Hepatocyte (in vitro differentiated cells): Measurements from ENCODE around the gene GALNT1. TPM values are rescaled to one million over a fixed set of nuclear protein-coding genes. Genes with fewer than 3 reads are reported as not detected.

Experiments
- DNase-seq: peaks from one replicate; pipeline ENCODE4 v3.0.0-alpha.2; 2016; ENCODE audit warnings: low spot score
- H2AFZ ChIP-seq: fragments of 200-600 bp; sonication (generic); 2 replicates; pipeline ENCODE4 v1.6.0; 2016; ENCODE audit warnings: antibody characterized with exemption, mild to moderate bottlenecking
- H3K27ac ChIP-seq: fragments of 200-600 bp; sonication (generic); 2 replicates; pipeline ENCODE4 v1.5.1; 2016; ENCODE audit warnings: mild to moderate bottlenecking
- H3K27me3 ChIP-seq: fragments of 200-600 bp; sonication (generic); 2 replicates; pipeline ENCODE4 v1.6.1; 2016
- H3K36me3 ChIP-seq: fragments of 200-600 bp; sonication (generic); replicated peaks from 2 replicates; pipeline ENCODE4 v1.5.1; 2016; ENCODE audit warnings: low read depth; ENCODE audit not compliant: insufficient read depth
- H3K4me1 ChIP-seq: fragments of 200-600 bp; sonication (generic); 2 replicates; pipeline ENCODE4 v1.5.1; 2016; ENCODE audit warnings: mild to moderate bottlenecking, moderate library complexity; ENCODE audit not compliant: insufficient read depth
- H3K4me2 ChIP-seq: fragments of 200-600 bp; sonication (generic); 2 replicates; pipeline ENCODE4 v1.6.0; 2016
- H3K4me3 ChIP-seq: fragments of 200-600 bp; sonication (generic); 2 replicates; pipeline ENCODE4 v1.5.1; 2016; ENCODE audit warnings: mild to moderate bottlenecking
- H3K79me2 ChIP-seq: fragments of 200-600 bp; sonication (generic); 2 replicates; pipeline ENCODE4 v1.6.0; 2017; ENCODE audit warnings: mild to moderate bottlenecking
- H3K9me2 ChIP-seq: fragments of 200-600 bp; sonication (generic); replicated peaks from 2 replicates; pipeline ENCODE4 v1.6.0; 2017; ENCODE audit warnings: mild to moderate bottlenecking; ENCODE audit not compliant: insufficient read depth
- H3K9me3 ChIP-seq: fragments of 200-600 bp; sonication (generic); 2 replicates; pipeline ENCODE4 v1.5.1; 2016; ENCODE audit warnings: low read depth, mild to moderate bottlenecking
- H4K20me1 ChIP-seq: fragments of 200-600 bp; sonication (generic); 2 replicates; pipeline ENCODE4 v1.6.0; 2016; ENCODE audit warnings: mild to moderate bottlenecking; ENCODE audit not compliant: insufficient read depth, poor library complexity, severe bottlenecking
- CTCF ChIP-seq: fragments of 200-600 bp; sonication (generic); IDR thresholded peaks from 2 replicates; pipeline ENCODE4 v1.5.1; 2016; ENCODE audit warnings: antibody characterized with exemption, mild to moderate bottlenecking; ENCODE audit not compliant: poor library complexity
- EZH2 ChIP-seq: fragments of 200-600 bp; sonication (generic); IDR thresholded peaks from 2 replicates; pipeline ENCODE4 v1.6.1; 2016; ENCODE audit warnings: antibody characterized with exemption, mild to moderate bottlenecking, borderline replicate concordance
- EZH2phosphoT487 ChIP-seq: fragments of 200-600 bp; sonication (generic); IDR thresholded peaks from one replicate; pipeline ENCODE4 v1.6.1; 2018; ENCODE audit warnings: antibody characterized with exemption, mild to moderate bottlenecking, low read depth, moderate library complexity; ENCODE audit not compliant: unreplicated experiment, severe bottlenecking
- WGBS: methylation state at CpG from one replicate; pipeline ENCODE4 v1.1.6; 2016; ENCODE audit warnings: low lambda C conversion rate; ENCODE audit errors: missing lambda C conversion rate; 5-methylcytosine and 5-hydroxymethylcytosine counted together
- polyA plus RNA-seq: library from polyadenylated mRNA; unstranded; fragments of >200 nt; fragmentation: Nextera tagmentation; extraction: Ambion mirVana; gene quantifications from 2 replicates; pipeline ENCODE4 v1.2.1, GENCODE V29; 2016
- total RNA-seq: library from RNA; depleted of rRNA; stranded (reverse); fragments of >200 nt; gene quantifications from 2 replicates; pipeline ENCODE4 v1.2.3, GENCODE V29; 2014

The GALNT1 gene
- total and polyA plus RNA-seq, 2 experiments from 2014 or later: 231 to 271 TPM

GRCh38 chr18:35559867-35560266, 21.7 kb upstream of the GALNT1 start:
- H4K20me1 ChIP-seq: no peaks in the 10 kb centered on the region
- no peaks in the 10 kb centered on the region for H3K27me3 ChIP-seq
- no peak overlapping the region for H3K4me2 ChIP-seq
- no peaks in the 10 kb centered on the region for H3K9me2 ChIP-seq
- DNase-seq: no peak
- TF ChIP-seq CTCF (no peak), EZH2phosphoT487 (no peak), EZH2 (no peak)
- H3K4me1 ChIP-seq: no peaks in the 10 kb centered on the region
- no peaks in the 10 kb centered on the region for H3K36me3 ChIP-seq
- no peaks in the 10 kb centered on the region for H3K9me3 ChIP-seq
- H3K4me3 ChIP-seq: no peak overlapping the region
- no peak overlapping the region for H2AFZ ChIP-seq
- no peaks in the 10 kb centered on the region for H3K79me2 ChIP-seq
- no peak overlapping the region for H3K27ac ChIP-seq

- H3K4me3 ChIP-seq: no peak overlapping the region
- no peaks in the 10 kb centered on the region for H3K27me3 ChIP-seq
- H3K79me2 ChIP-seq: no peaks in the 10 kb centered on the region
- H3K9me2 ChIP-seq: no peaks in the 10 kb centered on the region
- H3K27ac ChIP-seq: no peak overlapping the region
- no peaks in the 10 kb centered on the region for H3K36me3 ChIP-seq
- TF ChIP-seq EZH2: no peak
- TF ChIP-seq EZH2phosphoT487: no peak
- no peak for TF ChIP-seq CTCF
- WGBS: 88% methylated on average over 3 of the region's 3 CpGs
- no peak overlapping the region for H3K4me2 ChIP-seq
- H4K20me1 ChIP-seq: no peaks in the 10 kb centered on the region
- no peaks in the 10 kb centered on the region for H3K9me3 ChIP-seq
- no peaks in the 10 kb centered on the region for H3K4me1 ChIP-seq
- no peak for DNase-seq
- H2AFZ ChIP-seq: no peak overlapping the region
Observed at GRCh38 chr18:35564795-35565453, 16.6 kb upstream of the GALNT1 start.

GRCh38 chr18:35566019-35566418, 15.5 kb upstream of the GALNT1 start:
- H3K36me3 ChIP-seq: no peaks in the 10 kb centered on the region
- WGBS: 92% methylated on average over 4 of the region's 4 CpGs
- no peak overlapping the region for H3K27ac ChIP-seq
- DNase-seq: no peak
- no peaks in the 10 kb centered on the region for H4K20me1 ChIP-seq
- no peaks in the 10 kb centered on the region for H3K4me1 ChIP-seq
- TF ChIP-seq EZH2phosphoT487 (no peak), CTCF (no peak), EZH2 (no peak)
- no peak overlapping the region for H3K4me2 ChIP-seq
- no peaks in the 10 kb centered on the region for H3K27me3 ChIP-seq
- no peaks in the 10 kb centered on the region for H3K9me3 ChIP-seq
- H3K4me3 ChIP-seq: no peak overlapping the region
- H2AFZ ChIP-seq: no peak overlapping the region
- no peaks in the 10 kb centered on the region for H3K79me2 ChIP-seq
- H3K9me2 ChIP-seq: no peaks in the 10 kb centered on the region
